HG03354 (cell line): Measurements from ENCODE around the gene CACNA2D3.
A peak's percentile ranks its signal among the peaks of the same experiment; 100 is the strongest.
"Not testable (repeated sequence)": the region's sequence is repeated elsewhere in the genome, so short reads cannot be mapped to it uniquely, and the experiment has no call there.

Source experiments
- ATAC-seq: cut with Tn5 transposase; IDR thresholded peaks from one replicate; pipeline ENCODE4 v1.9.1; 2021; ENCODE audit warnings: mild to moderate bottlenecking; ENCODE audit not compliant: unreplicated experiment, poor library complexity, severe bottlenecking

The CACNA2D3 gene

GRCh38 chr3:54122324-54123002, at the start of gene CACNA2D3:
TSS of gene CACNA2D3 (plus strand) at chr3:54122552.
- peak; percentile 28 for ATAC-seq

- ATAC-seq = no peak
Measured at GRCh38 chr3:54073386-54073785, 49.0 kb upstream of the CACNA2D3 start.

GRCh38 chr3:54079314-54079713, 43.0 kb upstream of the CACNA2D3 start:
- no peak for ATAC-seq

GRCh38 chr3:54079730-54080325, 42.5 kb upstream of the CACNA2D3 start:
- no peak for ATAC-seq

GRCh38 chr3:54083921-54084320, 38.4 kb upstream of the CACNA2D3 start:
- no peak for ATAC-seq

- ATAC-seq = no peak
Measured at GRCh38 chr3:54085936-54086335, 36.4 kb upstream of the CACNA2D3 start.

GRCh38 chr3:54086652-54087405, 35.5 kb upstream of the CACNA2D3 start:
- no peak for ATAC-seq

- ATAC-seq = no peak
Measured at GRCh38 chr3:54087581-54088410, 34.6 kb upstream of the CACNA2D3 start.

GRCh38 chr3:54093491-54094248, 28.7 kb upstream of the CACNA2D3 start:
- ATAC-seq = no peak

- no peak for ATAC-seq
Measured at GRCh38 chr3:54094926-54095325, 27.4 kb upstream of the CACNA2D3 start.

GRCh38 chr3:54099381-54099780, 23.0 kb upstream of the CACNA2D3 start:
- no peak for ATAC-seq

- ATAC-seq = no peak
Measured at GRCh38 chr3:54104084-54104483, 18.3 kb upstream of the CACNA2D3 start.

GRCh38 chr3:54116129-54116528, 6.2 kb upstream of the CACNA2D3 start:
- ATAC-seq = not testable (repeated sequence)

- ATAC-seq = peak; percentile 82
Measured at GRCh38 chr3:54120657-54121413, 1.5 kb upstream of the CACNA2D3 start.

- ATAC-seq = peak; percentile 40
Measured at GRCh38 chr3:54121414-54122323, 683 bp upstream of the CACNA2D3 start.

GRCh38 chr3:54123003-54123775, 837 bp downstream of the CACNA2D3 start:
- no peak for ATAC-seq

- ATAC-seq = no peak
Measured at GRCh38 chr3:54123776-54124196, 1.4 kb downstream of the CACNA2D3 start.
